GM12801 (cell line): ENCODE data around the gene STARD10.

ENCODE experiments used
- TF ChIP-seq, protein P1 (sequence below): IDR thresholded peaks from one replicate; pipeline ENCODE4 v1.5.1; 2011; ENCODE audit warnings: control low read depth; ENCODE audit not compliant: insufficient read length; ENCODE audit errors: extremely low read depth

The STARD10 gene

DNA sequence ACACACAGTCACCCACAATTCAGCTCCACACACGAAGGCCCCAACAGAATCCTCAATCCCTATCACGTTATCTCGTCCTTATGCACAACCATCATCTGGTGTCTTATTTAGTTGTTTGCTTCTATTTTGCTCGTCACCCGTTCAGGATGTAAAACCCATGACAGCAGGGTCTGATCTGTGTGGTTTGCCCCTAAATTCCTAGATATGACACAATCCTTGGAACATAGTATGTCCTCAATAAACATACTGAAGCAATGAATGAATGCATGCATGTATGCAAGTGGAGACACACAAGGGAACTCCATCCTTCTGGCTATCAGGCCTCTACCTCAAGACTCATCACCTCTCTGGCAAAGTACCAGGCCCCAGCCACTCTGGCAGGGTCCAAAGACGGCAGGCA, 20.2 kb downstream of the STARD10 start:
- TF ChIP-seq, protein P1, sequence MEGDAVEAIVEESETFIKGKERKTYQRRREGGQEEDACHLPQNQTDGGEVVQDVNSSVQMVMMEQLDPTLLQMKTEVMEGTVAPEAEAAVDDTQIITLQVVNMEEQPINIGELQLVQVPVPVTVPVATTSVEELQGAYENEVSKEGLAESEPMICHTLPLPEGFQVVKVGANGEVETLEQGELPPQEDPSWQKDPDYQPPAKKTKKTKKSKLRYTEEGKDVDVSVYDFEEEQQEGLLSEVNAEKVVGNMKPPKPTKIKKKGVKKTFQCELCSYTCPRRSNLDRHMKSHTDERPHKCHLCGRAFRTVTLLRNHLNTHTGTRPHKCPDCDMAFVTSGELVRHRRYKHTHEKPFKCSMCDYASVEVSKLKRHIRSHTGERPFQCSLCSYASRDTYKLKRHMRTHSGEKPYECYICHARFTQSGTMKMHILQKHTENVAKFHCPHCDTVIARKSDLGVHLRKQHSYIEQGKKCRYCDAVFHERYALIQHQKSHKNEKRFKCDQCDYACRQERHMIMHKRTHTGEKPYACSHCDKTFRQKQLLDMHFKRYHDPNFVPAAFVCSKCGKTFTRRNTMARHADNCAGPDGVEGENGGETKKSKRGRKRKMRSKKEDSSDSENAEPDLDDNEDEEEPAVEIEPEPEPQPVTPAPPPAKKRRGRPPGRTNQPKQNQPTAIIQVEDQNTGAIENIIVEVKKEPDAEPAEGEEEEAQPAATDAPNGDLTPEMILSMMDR = no peak

DNA sequence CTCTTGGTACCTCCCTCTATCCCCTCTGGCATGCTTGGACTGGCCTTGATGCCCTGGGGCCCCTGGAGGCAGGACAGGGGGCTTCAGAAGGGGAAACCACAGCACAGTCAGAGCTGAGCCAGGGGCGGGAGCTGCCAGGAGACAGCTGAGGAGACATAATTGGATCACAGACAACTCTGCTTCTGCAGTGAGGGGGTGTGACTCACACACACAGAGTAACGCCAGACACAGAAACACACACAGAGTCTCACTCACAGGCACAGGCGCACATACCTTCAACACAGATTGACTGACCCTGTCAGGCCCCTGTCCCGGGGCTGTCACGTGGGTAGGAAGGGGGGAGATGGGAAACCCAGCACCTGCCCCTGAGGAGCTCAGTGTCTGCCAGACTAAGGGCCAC, 20.6 kb downstream of the STARD10 start:
- TF ChIP-seq, protein P1 = no peak

DNA sequence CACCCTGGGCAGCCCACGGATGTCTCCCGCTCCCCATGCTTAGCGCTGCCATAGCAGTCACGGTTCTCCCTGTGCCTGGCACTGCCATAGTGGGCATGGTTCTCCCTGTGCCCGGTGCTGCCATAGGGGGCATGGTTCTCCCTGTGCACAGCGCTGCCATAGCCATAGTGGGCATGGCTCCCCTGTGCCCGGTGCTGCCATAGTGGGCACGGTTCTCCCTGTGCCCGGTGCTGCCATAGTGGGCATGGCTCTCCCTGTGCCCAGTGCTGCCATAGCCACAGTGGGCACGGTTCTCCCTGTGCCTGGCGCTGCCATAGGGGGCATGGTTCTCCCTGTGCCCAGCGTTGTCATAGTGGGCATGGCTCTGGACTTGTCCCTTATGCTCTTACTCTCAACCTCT, 21.8 kb downstream of the STARD10 start:
- TF ChIP-seq, protein P1 = no peak

DNA sequence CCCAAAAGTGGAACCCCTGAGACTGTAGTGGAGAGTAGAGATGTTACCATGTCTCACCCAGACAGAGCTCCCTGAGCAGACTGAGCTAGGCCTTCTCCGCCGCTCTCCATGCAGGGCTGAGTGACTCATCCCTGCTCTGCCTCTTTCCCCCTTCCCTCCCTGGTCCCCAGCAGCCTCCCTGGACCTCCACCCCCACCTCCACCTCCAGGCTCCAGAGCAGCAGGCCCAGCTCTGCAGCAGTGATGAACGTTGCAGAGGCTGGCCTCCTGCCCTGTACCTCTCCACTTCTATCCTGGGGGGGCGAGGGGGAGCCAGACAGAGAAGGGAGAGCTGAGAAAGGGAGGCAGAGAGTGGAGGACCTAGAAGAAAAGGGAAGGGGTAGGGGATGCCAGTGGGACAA, 22.3 kb downstream of the STARD10 start:
- TF ChIP-seq, protein P1 = no peak

DNA sequence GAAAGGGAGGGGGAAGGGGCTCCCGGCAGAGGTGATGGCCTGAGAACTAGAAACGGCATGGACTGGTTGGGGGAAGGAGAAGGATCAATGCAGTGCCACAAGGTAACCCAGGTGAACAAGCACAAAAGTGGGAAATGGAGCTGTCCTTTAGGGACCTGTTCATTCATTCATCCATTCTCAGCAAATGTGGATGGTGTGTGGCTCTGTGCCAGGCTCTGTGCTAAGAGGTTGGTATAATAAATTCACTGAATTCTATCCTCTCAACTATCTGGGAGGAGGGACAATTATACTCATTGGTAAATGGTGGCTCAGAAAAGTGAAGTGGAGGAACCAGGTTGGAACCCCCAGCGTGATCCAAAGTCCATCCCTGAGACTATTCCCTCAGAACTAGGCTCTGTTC, 23.0 kb downstream of the STARD10 start:
- TF ChIP-seq, protein P1 = no peak

DNA sequence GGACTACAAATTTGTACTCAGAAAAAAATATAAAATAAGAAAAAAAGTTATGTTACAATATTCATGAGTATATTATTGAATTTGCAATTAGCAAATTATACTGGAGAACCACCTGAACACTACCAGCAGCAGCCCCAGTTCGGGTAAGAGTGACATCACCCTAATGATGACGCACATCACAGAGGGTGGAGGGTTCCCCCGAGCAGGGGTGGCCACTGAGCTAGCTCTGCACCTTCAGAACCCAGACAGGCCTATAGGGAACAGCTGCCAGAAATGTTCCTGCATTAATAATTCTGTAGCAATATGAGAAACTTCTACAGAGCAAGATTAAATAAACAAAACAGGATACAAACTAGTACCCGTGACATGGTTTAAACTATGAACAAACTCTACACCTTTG, 24.2 kb downstream of the STARD10 start:
- TF ChIP-seq, protein P1 = no peak

DNA sequence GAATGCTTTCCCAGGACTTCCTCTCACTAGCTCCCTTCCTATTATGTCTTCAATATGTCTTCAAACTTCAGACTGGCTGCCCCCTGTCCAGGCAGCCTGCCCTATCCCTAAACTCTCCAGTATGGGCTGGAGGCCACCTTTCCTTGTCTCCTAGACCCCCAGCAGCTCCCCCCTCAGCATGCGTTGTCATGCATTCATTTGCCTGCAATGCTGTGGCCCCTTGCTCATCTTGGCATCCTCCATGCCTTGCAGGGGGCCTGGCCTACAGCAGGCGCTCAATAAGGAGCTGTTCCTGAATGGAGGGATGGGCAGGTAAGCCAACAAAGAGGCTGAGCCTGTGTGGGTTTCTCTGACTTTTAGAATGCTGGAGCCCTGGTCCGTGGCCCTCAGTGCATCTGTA, 25.3 kb downstream of the STARD10 start:
- TF ChIP-seq, protein P1 = no peak
